ENCODE measurements around the gene C22orf23. TPM values are rescaled to one million over a fixed set of nuclear protein-coding genes. Genes with fewer than 3 reads are reported as not detected.

The C22orf23 gene
- total and polyA plus RNA-seq, 11 donors: 0.16 to 0.80 (median 0.44) TPM; not detected in 2

- H3K9me3 ChIP-seq: no peaks in the 10 kb centered on the region
- DNase-seq (no peak), ATAC-seq (no peak)
- peak overlapping the region in 1 of 12 donors; percentile 56 for H3K27ac ChIP-seq
- intact Hi-C loops (cut with DNase I): no loop called here
- WGBS, 4 donors: 81 to 92% (median 90%) methylated on average over 5 to 7 of the region's 7 CpGs
- H3K4me3 ChIP-seq: no peak overlapping the region
- H3K27me3 ChIP-seq: no peaks in the 10 kb centered on the region
- H3K4me1 ChIP-seq: peaks cover 0 to 7% (median 0%) of the 10 kb centered on the region in 12 donors
- TF ChIP-seq CTCF (IDR thresholded peaks at IDR 0.05): no peak
- no peak for TF ChIP-seq POLR2A (IDR thresholded peaks at IDR 0.05)
- H3K36me3 ChIP-seq: peaks cover 0 to 90% (median 62%) of the 10 kb centered on the region in 9 donors
These were observed 27.0 kb downstream of the C22orf23 start for GRCh38 chr22:37926358-37926757.

GRCh38 chr22:37925767-37926166, 27.6 kb downstream of the C22orf23 start:
- H3K4me1 ChIP-seq: peaks cover 0 to 7% (median 0%) of the 10 kb centered on the region in 12 donors
- H3K36me3 ChIP-seq: peaks cover 0 to 91% (median 68%) of the 10 kb centered on the region in 9 donors
- WGBS, 4 donors: 88 to 98% (median 90%) methylated on average over 5 to 15 of the region's 15 CpGs
- peak overlapping the region in 1 of 12 donors; percentile 56 for H3K27ac ChIP-seq
- no peak overlapping the region for H3K4me3 ChIP-seq
- ATAC-seq (no peak), DNase-seq (no peak)
- no peak for TF ChIP-seq CTCF (IDR thresholded peaks at IDR 0.05)
- no peak for TF ChIP-seq POLR2A (IDR thresholded peaks at IDR 0.05)
- H3K9me3 ChIP-seq: no peaks in the 10 kb centered on the region
- H3K27me3 ChIP-seq: no peaks in the 10 kb centered on the region
- intact Hi-C loops (cut with DNase I): no loop called here

GRCh38 chr22:37925330-37925729, 28.1 kb downstream of the C22orf23 start:
- H3K36me3 ChIP-seq: peaks cover 0 to 88% (median 71%) of the 10 kb centered on the region in 9 donors
- peaks cover 0 to 4% (median 0%) of the 10 kb centered on the region in 12 donors for H3K4me1 ChIP-seq
- no peaks in the 10 kb centered on the region for H3K27me3 ChIP-seq
- intact Hi-C loops (cut with DNase I): no loop called here
- TF ChIP-seq CTCF (IDR thresholded peaks at IDR 0.05): no peak
- TF ChIP-seq POLR2A (IDR thresholded peaks at IDR 0.05): no peak
- H3K27ac ChIP-seq: peak overlapping the region in 1 of 12 donors; percentile 56
- DNase-seq: no peak
- no peak for ATAC-seq
- 65 to 82% (median 68%) methylated on average over 3 of the region's 3 CpGs for WGBS, 4 donors
- H3K4me3 ChIP-seq: no peak overlapping the region
- no peaks in the 10 kb centered on the region for H3K9me3 ChIP-seq

GRCh38 chr22:37924386-37925065, 28.9 kb downstream of the C22orf23 start:
- Histone ChIP-seq H3K4me1 (peaks cover 0 to 4% (median 0%) of the 10 kb centered on the region in 12 donors), H3K27me3 (no peaks in the 10 kb centered on the region), H3K9me3 (no peaks in the 10 kb centered on the region), H3K4me3 (no peak overlapping the region), H3K27ac (peak overlapping the region in 1 of 12 donors; percentile 56), H3K36me3 (peaks cover 0 to 92% (median 77%) of the 10 kb centered on the region in 9 donors)
- TF ChIP-seq POLR2A (IDR thresholded peaks at IDR 0.05) (no peak), CTCF (IDR thresholded peaks at IDR 0.05) (no peak)
- 90 to 92% (median 91%) methylated on average over 11 to 18 of the region's 18 CpGs for WGBS, 4 donors
- intact Hi-C loops (cut with DNase I): no loop called here
- DNase-seq (no peak), ATAC-seq (no peak)

All from heart left ventricle (tissue), 16 donors.